HG02642 (cell line): ENCODE measurements around the gene ITIH5.
"Not testable (repeated sequence)": the region's sequence is repeated elsewhere in the genome, so short reads cannot be mapped to it uniquely, and the experiment has no call there.

Experiments used
- ATAC-seq: cut with Tn5 transposase; IDR thresholded peaks from one replicate; pipeline ENCODE4 v1.9.1; 2021; ENCODE audit warnings: mild to moderate bottlenecking; ENCODE audit not compliant: unreplicated experiment, poor library complexity

ITIH5 gene

DNA sequence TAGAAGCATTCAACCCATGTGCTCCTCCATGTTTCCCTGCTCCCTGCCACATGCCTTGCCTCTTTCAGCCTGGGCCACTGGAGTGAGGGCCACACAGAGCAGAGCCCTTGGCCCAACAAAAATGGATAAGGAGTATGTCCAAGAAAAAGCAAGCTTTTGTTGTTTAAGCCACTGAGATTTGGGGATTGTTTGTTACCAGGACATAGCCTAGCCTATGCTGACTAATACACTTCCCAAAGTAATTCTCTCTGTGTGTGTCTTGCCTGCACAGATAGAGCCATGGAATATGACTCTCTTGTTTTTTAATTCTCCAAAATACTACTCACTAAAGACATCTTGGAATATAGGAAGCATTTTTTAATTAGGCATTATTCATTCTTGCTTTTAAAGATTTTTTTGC lies 22.8 kb upstream of the ITIH5 start:
- no peak for ATAC-seq

DNA sequence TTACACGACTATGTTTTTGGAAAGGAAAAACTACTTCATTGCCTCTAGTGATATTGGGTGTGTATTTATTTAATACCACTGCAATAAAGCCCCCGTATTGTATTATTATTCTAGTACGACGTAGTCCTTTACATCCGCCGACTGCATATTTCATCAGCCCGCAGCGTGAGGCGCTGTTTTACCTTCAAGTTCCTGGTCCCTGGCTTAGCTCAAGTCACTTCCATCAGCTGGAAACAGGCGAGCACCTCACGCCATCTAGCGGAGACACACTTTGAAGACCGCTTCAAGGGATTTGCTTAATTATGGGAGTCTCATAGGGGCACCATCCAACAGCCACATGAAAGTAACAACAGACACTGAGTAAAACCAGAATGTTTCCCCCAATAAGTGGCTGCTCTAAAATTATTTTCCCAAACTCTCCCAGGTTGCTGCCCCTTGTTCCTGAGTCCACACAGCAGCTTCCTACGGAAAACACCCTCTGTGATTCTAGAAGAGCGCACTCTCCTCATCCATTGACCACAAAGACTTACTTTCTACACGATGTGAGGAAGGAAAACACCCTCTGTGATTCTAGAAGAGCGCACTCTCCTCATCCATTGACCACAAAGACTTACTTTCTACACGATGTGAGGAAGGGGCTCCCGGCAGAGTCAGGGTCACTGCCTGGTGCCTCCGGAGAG lies 20.6 kb upstream of the ITIH5 start:
- ATAC-seq: peak; percentile 97

DNA sequence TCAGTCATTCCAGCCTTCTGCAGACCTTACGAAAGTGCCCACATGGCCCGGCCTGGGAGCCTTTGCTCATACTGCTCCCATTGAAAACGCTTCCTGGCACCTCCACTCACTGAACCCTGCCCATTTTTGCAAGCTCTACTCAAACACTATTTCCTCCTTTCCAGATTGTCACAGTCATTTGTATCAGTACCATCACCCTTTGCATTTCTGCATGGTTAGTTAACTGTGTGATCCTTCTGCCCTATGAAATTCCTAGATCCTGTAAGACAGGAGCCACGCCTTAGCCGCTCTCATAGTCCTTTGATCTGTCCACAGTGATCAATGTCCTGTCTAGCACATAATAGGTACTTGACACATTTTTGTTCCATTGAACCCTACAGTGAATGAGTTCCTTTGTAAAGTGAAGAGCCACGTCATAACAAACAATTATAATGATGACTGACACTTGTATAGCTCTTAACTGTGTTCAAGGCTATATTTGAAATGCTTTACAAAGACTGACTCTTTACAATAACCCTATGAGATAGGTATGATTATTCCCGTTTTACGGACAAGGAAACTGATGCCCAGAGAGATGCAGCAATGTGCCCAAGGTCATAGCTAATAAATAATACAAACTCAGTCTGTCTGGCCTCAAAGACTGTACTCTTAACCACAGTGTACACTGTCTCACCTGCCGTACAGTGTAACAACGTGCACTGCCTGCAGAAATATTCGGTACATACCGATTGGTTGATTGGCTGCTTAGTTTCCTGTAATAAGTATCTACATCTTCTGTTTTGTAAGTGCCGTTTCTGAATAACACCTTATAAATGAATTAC lies 19.8 kb upstream of the ITIH5 start:
- ATAC-seq: no peak

GRCh38 chr10:7680078-7680477 lies 13.3 kb upstream of the ITIH5 start:
- ATAC-seq: not testable (repeated sequence)

DNA sequence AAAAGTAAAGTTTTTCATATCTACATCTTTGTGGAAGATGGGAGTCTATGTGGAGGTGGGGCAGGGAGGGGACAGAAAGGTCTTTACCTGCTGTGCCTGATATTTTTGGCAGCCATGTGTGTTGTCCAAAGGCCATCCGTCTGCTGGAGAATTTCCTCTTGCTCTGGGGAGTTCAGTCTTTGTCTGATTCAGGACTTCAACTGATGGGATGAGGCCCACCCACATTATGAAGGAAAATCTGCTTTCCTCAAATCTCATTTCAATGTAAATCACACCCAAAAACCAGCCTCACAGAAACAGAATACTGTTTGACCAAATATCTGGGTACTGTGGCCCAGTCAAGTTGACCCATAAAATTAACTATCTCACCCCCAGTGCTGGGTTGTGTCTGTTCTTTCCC lies 12.5 kb upstream of the ITIH5 start:
- no peak for ATAC-seq

DNA sequence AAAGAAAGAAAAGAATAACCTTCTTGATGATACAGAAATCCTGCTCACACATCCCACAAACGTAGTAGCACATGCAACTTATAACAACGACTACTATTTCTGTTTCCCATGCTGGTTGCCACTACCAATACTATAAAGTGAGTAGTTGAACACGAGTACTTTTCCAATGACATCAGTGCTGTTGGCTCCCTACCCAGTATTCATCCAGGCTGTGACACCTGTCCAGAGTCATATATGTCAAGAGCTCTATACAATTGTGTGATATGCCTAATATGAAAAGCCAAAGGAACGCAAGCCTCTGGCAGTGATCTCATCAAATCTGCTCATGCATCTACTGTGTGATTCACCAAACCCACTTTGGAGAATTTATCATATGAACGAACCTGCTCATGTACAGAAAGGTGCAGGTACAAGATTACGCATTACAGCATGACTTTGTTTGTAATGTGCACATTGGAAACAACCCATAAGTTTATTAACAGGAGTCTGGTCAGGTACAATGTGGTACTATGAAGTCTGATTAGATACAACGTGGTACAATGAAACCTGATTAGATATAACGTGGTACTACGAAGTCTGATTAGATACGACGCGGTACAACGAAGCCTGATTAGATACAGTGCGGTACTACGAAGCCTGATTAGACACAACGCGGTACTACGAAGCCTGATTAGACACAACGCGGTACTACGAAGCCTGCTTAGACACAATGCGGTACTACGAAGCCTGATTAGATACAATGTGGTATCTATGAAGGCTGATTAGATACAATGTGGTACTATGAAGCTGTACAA lies 5.8 kb upstream of the ITIH5 start:
- no peak for ATAC-seq

DNA sequence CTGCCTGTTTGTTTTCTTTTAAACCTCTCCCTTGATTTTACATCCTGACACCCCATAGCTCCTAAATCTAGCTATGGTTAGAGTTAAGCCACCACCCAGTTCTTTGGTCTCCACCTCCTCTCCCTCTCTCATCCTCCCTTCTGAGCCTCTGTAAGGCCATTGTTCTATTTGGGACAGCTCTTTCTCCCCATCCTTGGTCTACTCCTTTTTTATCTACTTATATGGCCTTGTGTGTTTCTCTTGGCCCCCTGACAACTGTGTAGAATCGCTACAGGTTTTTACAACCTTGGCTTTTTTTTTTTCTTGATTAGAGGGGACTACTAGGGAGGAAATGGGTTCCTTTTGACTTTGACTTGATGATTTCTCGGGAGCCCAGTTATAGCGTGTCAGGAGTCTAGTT lies 3.4 kb upstream of the ITIH5 start:
- ATAC-seq: no peak

DNA sequence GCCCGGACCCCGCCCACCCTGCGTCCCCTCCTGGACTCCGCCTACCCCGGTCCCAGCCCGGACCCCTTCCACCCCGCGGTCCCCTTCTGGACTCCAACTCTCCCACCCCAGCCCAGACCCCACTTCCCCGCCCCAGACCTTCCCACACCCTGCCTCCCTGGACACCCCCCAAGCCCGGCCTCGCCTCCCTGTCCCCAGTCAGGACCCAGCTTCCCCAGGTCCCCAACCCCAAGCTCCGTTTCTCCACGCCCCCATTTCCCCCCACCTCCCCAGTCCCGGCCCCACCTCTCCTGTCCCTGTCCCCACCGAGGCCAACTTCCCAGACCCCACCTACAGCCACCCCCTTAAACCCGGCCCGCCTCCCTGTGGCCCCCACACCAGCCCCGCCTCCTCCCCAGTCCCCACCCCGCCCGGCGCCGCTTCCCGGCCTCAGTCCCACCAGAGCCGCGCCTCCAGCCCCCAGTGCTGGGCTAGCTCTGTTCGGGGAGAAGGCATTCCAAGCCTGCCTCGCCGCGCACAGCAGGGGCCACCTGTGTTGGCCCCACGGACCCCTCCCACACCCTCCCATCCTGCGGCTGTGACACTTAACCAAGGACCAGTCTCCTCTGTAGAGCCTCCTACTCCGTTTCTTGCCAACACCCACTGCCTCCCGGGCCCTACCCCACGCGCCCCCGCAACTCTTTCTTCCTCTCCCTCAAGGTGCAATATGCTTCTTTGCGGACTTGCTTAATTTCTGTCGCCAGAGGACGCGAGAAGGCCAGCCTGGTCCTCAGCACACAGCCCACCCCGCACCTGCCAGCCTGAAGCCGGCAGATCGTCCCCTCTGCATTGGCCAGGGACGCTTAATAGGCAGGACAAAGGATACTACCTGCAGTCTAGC lies 736 bp upstream of the ITIH5 start:
- ATAC-seq: no peak

DNA sequence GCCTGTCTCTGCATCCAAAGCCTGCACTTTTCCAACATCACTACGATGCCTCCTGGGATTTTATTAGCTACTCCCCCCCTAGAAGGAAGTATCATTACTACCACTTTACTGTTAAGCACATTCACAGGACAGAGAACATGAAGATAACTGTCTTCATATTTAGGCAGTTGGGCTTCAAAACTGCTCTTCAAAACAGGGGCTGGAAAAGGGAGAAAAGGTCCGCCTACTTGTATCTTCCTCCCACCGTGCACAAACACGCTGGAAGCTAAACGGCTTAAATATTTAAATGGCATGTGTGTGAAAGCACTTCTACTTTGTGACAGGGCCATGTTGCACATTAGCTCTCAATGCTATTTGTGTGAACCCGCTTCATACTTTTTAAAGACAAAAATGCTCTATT lies 999 bp downstream of the ITIH5 start:
- ATAC-seq: no peak

DNA sequence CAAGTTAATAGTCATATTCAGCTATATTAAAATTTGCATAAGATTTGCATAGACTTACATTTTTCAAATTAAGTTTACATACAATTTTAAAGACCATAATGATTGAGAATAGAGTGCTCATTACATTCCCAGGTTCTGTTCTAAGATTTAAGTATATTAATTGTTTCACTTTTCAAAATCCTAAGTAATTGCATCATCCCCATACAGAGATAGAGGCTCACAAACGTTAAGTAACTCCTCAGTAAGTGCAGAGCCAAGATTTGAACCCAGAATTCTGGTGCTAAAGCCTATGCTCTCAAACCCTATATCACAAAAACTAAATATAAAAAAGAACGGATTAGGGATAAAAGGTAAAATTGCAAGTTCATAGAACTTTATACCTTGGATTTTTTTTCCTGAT lies 2.1 kb downstream of the ITIH5 start:
- no peak for ATAC-seq

DNA sequence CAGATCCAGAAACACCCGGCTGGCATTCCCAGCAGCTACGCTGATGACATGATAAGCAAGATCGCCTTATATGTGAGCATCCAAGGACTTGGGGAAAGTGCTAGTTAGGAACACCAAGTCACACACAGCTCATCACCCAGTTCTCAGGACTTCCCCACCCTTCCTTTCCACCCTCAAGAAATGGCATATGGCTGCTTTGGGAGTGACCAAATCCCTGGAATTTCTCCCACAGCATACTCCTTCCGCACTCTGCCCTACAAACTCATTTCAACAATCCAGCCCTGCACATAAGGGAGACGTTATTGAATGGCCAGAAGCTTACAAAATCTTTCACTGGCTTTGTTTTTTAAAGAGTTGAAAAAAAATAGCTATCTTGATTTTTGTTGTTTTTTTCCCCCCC lies 4.2 kb downstream of the ITIH5 start:
- no peak for ATAC-seq

- no peak for ATAC-seq
Measured at GRCh38 chr10:7659560-7659959, 7.2 kb downstream of the ITIH5 start.

DNA sequence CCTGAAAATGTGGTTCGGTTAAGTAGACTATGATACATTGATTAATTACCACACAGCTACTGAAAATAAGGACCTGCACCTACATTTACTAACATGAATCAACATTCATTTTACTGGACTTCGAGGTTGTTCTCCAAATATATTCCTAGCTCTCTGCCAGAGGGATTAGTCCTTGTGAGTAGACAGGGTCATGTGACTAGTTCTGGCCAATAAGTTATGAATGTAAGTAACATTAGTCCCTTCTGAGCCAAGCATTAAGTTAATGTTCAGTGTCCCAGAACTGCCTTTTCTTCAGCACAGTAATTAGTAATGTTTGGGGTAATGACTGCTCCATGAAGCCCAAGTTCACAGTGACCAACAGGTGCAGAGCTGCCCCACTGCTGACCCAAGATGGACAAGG lies 9.2 kb downstream of the ITIH5 start:
- no peak for ATAC-seq

GRCh38 chr10:7657079-7657478 lies 9.7 kb downstream of the ITIH5 start:
- not testable (repeated sequence) for ATAC-seq

- ATAC-seq: no peak
Measured at GRCh38 chr10:7651853-7652470, 14.8 kb downstream of the ITIH5 start.

GRCh38 chr10:7649673-7650300 lies 17.0 kb downstream of the ITIH5 start:
- ATAC-seq: no peak

DNA sequence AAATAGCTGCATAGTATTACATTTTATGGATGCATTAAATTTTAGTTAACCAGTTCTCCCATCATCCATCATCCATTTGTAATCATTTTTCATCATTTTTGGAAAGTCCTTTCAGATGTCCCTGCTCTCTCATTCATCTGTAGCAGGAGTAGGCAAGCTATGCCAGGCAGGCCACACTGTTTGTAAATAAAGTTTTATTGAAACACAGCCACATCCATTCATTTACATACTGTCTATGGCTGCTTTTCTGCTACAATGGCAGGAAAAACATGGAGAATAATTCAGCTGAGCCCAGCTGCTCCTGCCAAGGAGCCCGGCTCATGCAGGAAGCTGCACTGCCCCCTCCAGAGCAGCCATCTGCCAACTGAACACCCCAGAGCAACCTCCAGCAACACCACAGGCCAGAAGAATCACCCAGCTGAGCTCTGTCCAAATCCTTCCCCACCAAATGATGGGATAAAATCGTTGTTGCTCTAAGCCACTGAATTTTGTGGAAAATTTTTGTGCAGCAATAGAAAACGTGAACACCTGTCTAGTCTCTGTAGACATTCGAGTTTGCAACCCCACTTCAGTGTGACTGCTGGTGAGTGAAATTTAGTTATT lies 19.6 kb downstream of the ITIH5 start:
- no peak for ATAC-seq

- no peak for ATAC-seq
Measured at GRCh38 chr10:7642491-7643011, 24.2 kb downstream of the ITIH5 start.
